Measurements from ENCODE around the gene KIF7.

The KIF7 gene

DNA sequence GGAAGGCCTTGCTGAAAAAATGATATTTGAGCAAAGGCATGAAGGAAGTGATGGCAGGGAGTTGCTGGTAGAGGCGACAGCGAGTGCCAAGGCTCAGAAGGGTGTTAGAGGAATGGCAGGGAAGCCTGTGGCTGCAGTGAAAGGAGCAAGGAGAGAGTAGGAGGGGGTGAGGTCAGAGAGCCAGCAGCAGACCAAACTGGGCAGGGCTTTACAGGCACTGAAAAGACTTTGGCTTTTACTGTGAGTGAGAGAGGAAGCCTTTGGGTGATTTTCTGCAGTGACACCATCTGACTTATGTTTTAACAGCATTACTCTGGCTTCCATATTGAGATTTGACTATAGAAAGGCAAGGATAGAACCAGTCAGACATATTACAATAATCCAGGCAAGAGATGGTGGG, 68.6 kb downstream of the KIF7 start:
- TF ChIP-seq TEAD4 (IDR thresholded peaks at IDR 0.05) (no peak), TCF12 (IDR thresholded peaks at IDR 0.05; ENCODE audit: low read depth) (no peak), CREB1 (IDR thresholded peaks at IDR 0.05; ENCODE audit: low read depth) (no peak), FOXM1 (IDR thresholded peaks at IDR 0.05; ENCODE audit: borderline replicate concordance, low read depth) (no peak), TAF1 (IDR thresholded peaks at IDR 0.05; ENCODE audit: low read depth) (no peak), RAD21 (IDR thresholded peaks at IDR 0.05; ENCODE audit: low read depth) (no peak), CEBPB (IDR thresholded peaks at IDR 0.05) (no peak), NFIC (IDR thresholded peaks at IDR 0.05) (no peak), EP300 (IDR thresholded peaks at IDR 0.05; ENCODE audit: borderline replicate concordance) (no peak)
- TF ChIP-seq, protein P1, sequence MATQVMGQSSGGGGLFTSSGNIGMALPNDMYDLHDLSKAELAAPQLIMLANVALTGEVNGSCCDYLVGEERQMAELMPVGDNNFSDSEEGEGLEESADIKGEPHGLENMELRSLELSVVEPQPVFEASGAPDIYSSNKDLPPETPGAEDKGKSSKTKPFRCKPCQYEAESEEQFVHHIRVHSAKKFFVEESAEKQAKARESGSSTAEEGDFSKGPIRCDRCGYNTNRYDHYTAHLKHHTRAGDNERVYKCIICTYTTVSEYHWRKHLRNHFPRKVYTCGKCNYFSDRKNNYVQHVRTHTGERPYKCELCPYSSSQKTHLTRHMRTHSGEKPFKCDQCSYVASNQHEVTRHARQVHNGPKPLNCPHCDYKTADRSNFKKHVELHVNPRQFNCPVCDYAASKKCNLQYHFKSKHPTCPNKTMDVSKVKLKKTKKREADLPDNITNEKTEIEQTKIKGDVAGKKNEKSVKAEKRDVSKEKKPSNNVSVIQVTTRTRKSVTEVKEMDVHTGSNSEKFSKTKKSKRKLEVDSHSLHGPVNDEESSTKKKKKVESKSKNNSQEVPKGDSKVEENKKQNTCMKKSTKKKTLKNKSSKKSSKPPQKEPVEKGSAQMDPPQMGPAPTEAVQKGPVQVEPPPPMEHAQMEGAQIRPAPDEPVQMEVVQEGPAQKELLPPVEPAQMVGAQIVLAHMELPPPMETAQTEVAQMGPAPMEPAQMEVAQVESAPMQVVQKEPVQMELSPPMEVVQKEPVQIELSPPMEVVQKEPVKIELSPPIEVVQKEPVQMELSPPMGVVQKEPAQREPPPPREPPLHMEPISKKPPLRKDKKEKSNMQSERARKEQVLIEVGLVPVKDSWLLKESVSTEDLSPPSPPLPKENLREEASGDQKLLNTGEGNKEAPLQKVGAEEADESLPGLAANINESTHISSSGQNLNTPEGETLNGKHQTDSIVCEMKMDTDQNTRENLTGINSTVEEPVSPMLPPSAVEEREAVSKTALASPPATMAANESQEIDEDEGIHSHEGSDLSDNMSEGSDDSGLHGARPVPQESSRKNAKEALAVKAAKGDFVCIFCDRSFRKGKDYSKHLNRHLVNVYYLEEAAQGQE (IDR thresholded peaks at IDR 0.05; ENCODE audit: low read depth), result no peak
- TF ChIP-seq, protein P2, sequence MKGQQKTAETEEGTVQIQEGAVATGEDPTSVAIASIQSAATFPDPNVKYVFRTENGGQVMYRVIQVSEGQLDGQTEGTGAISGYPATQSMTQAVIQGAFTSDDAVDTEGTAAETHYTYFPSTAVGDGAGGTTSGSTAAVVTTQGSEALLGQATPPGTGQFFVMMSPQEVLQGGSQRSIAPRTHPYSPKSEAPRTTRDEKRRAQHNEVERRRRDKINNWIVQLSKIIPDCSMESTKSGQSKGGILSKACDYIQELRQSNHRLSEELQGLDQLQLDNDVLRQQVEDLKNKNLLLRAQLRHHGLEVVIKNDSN (IDR thresholded peaks at IDR 0.05), result no peak

DNA sequence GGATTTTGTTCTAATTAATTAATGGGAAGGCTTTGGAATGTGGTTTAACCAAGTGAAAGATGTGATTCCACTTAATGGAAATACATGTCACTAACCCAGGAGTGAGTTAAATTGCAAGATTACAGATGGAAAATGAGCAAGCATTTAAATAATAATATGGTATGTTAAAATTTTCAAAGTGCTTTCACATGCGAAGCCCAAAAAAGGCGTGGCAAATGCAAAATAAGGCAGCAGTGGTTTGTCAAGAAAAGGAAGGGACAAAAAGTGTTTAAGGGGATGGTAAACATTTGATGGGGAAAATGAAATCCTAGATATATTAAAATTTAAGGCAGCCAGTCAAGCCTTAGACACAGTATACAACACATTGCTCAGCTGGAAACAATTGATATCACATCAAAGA, 77.1 kb downstream of the KIF7 start:
- TF ChIP-seq CEBPB (IDR thresholded peaks at IDR 0.05) (no peak), EGR1 (IDR thresholded peaks at IDR 0.05) (no peak), FOXM1 (IDR thresholded peaks at IDR 0.05; ENCODE audit: borderline replicate concordance, low read depth) (no peak), ZBTB7A (IDR thresholded peaks at IDR 0.05; ENCODE audit: low read depth) (no peak), NFIC (IDR thresholded peaks at IDR 0.05) (no peak), EP300 (IDR thresholded peaks at IDR 0.05; ENCODE audit: borderline replicate concordance) (no peak), RAD21 (IDR thresholded peaks at IDR 0.05; ENCODE audit: low read depth) (no peak), CREB1 (IDR thresholded peaks at IDR 0.05; ENCODE audit: low read depth) (no peak), TCF12 (IDR thresholded peaks at IDR 0.05; ENCODE audit: low read depth) (no peak), TEAD4 (IDR thresholded peaks at IDR 0.05) (no peak), YY1 (IDR thresholded peaks at IDR 0.05; ENCODE audit: low read depth) (no peak), TAF1 (IDR thresholded peaks at IDR 0.05; ENCODE audit: low read depth) (no peak)
- TF ChIP-seq, protein P3, sequence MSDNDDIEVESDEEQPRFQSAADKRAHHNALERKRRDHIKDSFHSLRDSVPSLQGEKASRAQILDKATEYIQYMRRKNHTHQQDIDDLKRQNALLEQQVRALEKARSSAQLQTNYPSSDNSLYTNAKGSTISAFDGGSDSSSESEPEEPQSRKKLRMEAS (IDR thresholded peaks at IDR 0.05), result no peak
- TF ChIP-seq, protein P1 (IDR thresholded peaks at IDR 0.05; ENCODE audit: low read depth), result no peak
- TF ChIP-seq, protein P2 (IDR thresholded peaks at IDR 0.05), result no peak
